NCI-H187 treated with DMSO at 0.1 percent for 48 hours (cell line): Measurements from ENCODE around the gene MKNK2.

Experiments
- DNase-seq: peaks from one replicate; lab custom pipeline; 2025; lab: John Stamatoyannopoulos, UW

The MKNK2 gene

GRCh38 chr19:2058570-2059421, 7.8 kb upstream of the MKNK2 start:
- no peak for DNase-seq

GRCh38 chr19:2057484-2058469, 6.7 kb upstream of the MKNK2 start:
- DNase-seq = no peak

GRCh38 chr19:2056837-2057192, 5.8 kb upstream of the MKNK2 start:
- DNase-seq = no peak

GRCh38 chr19:2055931-2056836, 5.1 kb upstream of the MKNK2 start:
- no peak for DNase-seq

GRCh38 chr19:2054763-2055162, 3.7 kb upstream of the MKNK2 start:
- DNase-seq = no peak

GRCh38 chr19:2053601-2054389, 2.8 kb upstream of the MKNK2 start:
- no peak for DNase-seq

GRCh38 chr19:2051773-2052704, 995 bp upstream of the MKNK2 start:
- no peak for DNase-seq

GRCh38 chr19:2050349-2050990, 574 bp downstream of the MKNK2 start:
- no peak for DNase-seq

- no peak for DNase-seq
Observed at GRCh38 chr19:2049741-2050348, 1.2 kb downstream of the MKNK2 start.

GRCh38 chr19:2048959-2049740, 1.9 kb downstream of the MKNK2 start:
- no peak for DNase-seq

GRCh38 chr19:2048104-2048958, 2.7 kb downstream of the MKNK2 start:
- no peak for DNase-seq

- DNase-seq = no peak
Observed at GRCh38 chr19:2047449-2048103, 3.5 kb downstream of the MKNK2 start.

- DNase-seq = no peak
Observed at GRCh38 chr19:2047076-2047448, 4.0 kb downstream of the MKNK2 start.

- DNase-seq = no peak
Observed at GRCh38 chr19:2046046-2046907, 4.8 kb downstream of the MKNK2 start.

GRCh38 chr19:2045501-2046045, 5.5 kb downstream of the MKNK2 start:
- no peak for DNase-seq
